NCI-H2196 treated with DMSO at 0.1 percent for 48 hours (cell line): Measurements from ENCODE around the gene HSPB8.

Experiments
- DNase-seq: peaks from one replicate; lab custom pipeline; 2025; ENCODE audit not compliant: unreplicated experiment; lab: John Stamatoyannopoulos, UW

HSPB8 gene

DNA sequence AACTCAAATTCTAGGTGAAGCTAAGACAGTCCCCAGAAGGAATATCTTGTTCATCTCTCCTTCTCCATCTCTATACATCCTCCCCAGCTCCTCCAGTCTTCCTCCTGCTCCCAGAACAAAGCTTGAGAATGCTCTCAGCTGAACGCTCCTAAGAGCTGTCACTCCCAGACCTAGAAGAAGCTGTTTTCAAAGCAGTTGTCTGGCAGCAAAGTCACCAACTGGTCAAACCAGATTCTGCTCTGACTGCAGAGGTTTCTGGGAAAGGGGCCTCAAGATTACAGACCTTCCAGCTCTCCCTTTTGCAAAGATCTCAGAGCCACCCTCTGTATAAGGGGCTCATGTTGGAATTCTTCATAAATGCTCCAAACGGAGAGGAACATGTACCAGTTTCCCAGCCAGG lies 9.6 kb upstream of the HSPB8 start:
- no peak for DNase-seq

- DNase-seq, result no peak
Measured at GRCh38 chr12:119171291-119171690, 7.4 kb upstream of the HSPB8 start.

GRCh38 chr12:119171691-119172425 lies 6.9 kb upstream of the HSPB8 start:
- no peak for DNase-seq

DNA sequence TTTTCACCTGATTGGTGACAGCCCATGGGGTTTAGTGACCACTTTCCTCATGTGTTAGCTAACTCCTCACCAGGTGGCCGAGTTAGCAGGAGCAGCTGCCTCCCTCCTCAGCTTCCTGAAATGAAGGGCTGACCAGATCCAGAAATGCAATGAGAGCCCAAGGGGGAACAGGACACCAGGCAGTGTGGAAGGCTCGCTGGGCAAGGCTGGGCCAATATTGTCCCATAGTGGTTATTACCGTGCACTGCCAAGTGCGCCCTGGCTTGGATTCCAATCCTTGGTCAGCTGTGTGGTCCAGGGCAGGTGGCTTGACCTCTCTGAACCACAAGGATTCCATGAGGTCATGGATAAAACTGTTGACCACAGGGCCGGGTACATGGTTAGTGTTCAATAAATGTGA lies 3.6 kb upstream of the HSPB8 start:
- DNase-seq, result no peak

GRCh38 chr12:119176267-119177055 lies 2.3 kb upstream of the HSPB8 start:
- no peak for DNase-seq

GRCh38 chr12:119177056-119177325 lies 1.7 kb upstream of the HSPB8 start:
- DNase-seq, result no peak

DNA sequence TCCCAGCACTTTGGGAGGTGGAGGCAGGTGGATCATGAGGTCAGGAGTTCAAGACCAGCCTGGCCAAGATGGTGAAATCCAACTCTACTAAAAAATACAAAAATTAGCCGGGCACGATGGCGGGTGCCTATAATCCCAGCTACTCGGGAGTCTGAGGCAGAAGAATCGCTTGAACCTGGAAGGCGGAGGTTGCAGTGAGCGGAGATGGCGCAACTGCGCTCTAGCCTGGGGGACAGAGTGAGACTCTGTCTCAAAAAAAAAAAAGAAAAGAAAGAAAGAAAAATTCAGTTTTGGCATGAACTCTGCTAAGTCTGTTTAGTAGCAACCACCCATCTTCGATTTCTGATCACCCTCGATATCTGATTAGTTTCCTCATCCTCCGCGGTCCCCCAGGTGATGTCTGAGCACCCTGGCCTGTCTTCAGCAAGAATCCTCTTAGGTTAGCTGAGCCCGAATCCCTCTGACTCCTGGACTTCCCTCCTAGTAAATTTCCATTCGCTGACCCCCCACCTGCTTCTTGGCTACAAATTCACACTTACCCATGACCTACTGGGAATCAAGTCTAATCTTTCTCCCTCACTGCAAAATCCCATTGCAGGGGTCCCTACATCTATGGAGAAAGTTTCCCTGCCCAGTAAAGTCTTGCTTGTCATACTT lies 879 bp upstream of the HSPB8 start:
- DNase-seq, result no peak

- DNase-seq, result no peak
Measured at GRCh38 chr12:119179335-119180021, 747 bp downstream of the HSPB8 start.

DNA sequence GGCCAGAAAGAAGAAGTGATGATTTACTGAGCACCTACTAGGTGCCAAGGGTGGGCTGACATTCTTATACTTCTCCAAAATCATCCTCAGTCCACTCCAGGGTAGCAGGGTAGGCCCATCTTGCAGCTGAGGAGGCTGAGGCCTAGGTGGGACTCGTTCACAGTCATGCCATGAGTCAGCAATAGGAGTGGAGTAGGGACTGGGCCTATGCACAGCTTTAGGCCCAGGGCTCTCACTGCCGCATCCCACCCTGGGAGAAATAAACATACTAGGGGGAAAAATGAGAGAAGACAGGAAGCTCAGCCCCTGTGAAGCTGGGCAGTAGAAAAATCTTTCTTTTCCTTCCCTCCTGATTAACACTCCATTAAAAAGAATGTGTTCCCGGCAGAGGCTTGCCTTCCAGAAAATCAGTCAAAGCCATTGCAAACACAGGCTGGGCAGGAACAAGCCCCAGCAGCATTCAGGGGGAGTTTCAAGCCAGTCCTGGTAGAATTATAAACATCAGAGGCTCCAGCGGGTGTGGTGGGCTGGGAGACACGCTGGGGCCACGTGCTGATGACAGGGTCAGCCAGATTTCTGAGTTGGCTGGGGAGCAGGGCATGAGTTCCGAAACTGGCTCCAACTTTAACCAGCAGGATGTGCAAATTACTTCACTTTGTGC lies 1.8 kb downstream of the HSPB8 start:
- DNase-seq, result no peak

- no peak for DNase-seq
Measured at GRCh38 chr12:119181202-119181601, 2.5 kb downstream of the HSPB8 start.

DNA sequence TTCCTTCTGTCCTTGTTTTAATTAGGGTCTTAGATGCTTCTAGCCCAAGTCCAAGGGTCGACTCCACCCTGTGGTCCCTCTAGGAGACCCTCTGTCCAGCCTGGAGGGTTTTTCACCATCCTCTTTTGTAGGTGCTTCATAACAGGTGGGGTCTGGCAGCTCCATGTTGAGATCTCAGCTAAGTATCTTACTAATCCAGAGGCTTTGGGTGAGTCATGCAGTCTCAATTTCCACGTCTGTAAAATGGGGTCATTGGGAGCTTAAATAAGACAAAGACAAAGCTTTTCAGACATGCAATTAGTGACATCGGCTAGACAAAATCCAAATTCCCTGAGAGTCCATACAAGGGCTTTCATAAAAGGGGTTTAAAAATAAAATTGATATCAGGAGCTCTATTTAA lies 3.2 kb downstream of the HSPB8 start:
- no peak for DNase-seq

- no peak for DNase-seq
Measured at GRCh38 chr12:119182701-119183493, 4.2 kb downstream of the HSPB8 start.

- no peak for DNase-seq
Measured at GRCh38 chr12:119183942-119184695, 5.4 kb downstream of the HSPB8 start.

GRCh38 chr12:119195256-119195655 lies 16.5 kb downstream of the HSPB8 start:
- no peak for DNase-seq

DNA sequence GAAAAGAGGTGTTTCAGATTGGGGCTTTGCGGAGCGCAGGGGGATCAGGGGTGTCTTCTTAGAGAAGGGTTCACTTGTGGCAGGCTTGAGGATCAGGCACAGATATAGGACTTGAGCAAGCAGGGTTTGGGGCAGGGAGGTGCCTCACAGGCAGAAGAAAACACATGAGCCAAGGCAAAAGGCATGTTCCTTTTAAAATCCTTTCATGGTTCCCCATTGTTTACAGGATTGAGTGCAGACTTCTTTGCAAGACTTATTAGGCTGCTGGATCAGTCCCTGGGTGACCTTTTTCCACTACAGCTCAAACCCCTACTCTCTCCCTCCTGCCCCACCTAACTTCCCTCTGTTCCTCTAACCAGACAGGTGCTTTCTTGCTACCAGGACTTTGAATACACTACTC lies 19.7 kb downstream of the HSPB8 start:
- no peak for DNase-seq

- no peak for DNase-seq
Measured at GRCh38 chr12:119200601-119201000, 21.9 kb downstream of the HSPB8 start.

DNA sequence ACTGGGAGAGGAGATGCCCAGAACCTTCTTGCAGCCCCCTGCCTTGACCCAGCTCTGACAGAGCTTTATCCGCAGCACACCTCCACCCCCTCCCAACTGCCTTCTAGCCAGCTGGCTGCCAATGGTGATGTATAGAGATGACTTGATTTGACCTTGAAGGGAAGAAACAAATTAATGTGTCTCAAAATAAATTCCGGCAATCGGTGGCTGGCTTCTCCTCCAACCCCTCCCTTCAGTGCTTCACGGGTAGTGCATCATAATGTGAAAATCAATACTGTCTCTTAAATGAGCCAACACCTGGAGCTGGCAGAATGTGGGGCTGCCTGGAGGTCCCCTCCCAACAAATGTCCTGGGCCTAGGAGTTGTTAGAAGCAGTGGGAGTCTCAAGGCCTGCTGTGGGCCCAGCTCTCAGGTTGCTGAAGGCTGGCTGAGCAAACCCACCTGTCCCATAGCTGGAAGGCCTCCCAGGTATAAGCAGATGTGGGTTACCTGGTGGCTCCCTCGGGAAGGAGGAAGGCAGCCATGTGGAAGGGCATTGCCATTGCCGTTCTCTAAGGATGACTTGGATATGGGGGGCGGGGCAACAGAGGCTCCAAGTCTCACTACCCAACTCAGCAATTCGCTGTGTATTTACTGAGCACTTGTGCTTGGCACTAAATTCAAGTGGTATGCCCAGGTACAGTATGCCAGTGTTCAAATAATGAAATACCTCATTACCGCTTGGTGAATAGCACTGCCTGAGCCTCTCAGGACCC lies 23.2 kb downstream of the HSPB8 start:
- no peak for DNase-seq

DNA sequence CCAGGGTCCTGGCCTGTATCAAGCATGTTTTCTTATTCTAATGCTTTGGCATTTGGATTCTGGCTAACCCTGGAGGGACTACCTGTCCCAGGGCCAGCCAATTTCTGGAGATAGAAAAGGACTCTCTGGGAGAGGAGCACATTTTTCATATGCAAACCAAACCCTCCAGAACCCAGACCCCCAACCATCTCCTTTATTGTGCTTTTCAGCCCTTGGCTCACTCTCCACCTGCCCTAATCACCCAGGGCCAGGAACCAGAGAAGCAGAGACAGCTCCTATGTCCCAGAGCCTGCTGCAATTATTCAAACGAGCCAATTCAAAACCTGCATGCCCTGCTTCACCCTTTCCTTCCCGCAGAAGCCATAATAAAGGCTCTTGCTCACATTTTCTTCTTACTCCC lies 23.8 kb downstream of the HSPB8 start:
- DNase-seq, result no peak

DNA sequence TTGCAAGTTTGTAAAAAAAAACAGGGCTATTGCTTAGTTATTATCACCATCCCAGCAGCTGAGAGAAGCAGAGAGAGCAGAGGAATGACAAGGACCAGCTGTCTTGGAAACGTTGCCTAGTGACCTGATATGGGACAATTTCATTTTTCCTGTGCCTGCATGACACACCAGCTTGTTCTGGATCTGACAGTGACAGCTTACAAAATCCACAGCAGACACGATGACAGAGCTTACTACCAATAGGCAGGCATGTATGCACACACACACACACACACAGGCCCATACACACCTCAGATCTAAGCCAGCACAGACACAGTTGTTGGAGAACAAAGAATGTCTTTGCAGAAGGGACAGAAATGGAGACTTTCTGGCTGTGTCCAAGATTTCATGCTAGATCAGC lies 25.4 kb downstream of the HSPB8 start:
- DNase-seq, result no peak
